ENCODE measurements around the gene SESN3.
"Not testable (repeated sequence)": the region's sequence is repeated elsewhere in the genome, so short reads cannot be mapped to it uniquely, and the experiment has no call there.

The SESN3 gene

DNA sequence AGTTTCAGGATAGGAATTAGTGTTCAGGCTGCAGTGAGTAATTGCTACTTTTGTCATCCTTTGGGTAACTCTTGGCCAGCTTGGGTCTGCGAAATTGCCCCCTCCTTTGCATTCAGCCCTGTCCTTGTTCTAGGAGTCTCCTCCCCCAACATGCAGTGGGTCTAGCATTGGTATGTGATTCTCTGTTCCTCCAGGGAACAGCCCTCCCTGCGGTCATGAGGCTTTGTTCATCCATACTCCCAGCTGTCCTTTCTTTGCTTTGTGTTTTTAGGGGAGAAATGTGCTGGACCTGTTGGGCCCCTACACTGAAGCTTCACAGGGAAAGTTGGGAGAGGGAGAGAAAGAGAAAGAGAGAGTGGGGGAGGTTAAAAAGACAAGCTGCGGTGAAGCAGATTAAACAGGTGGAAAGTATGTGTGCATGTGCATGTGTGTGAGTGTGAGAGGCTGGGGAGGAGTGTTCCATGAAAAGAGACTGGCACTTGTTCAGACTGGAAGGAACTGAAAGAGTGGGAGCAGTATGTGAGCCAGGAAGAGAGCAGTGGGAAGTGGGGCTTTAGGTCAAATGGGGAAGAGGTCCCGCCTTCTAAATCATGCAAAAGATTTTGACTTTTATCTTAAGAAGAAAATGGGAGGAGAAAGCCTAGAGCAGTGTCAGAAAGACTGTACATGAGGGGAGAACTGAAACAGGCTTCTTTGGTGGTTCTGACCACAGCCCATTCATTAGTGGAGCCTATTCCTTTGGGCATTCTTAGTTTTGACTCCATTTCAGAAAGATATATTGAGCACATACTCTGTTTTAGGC lies 17.9 kb upstream of the SESN3 start:
- DNase-seq: no peak

- DNase-seq: no peak
Observed at GRCh38 chr11:95247883-95248282, 16.9 kb upstream of the SESN3 start.

GRCh38 chr11:95247127-95247684 lies 16.2 kb upstream of the SESN3 start:
- DNase-seq: no peak

DNA sequence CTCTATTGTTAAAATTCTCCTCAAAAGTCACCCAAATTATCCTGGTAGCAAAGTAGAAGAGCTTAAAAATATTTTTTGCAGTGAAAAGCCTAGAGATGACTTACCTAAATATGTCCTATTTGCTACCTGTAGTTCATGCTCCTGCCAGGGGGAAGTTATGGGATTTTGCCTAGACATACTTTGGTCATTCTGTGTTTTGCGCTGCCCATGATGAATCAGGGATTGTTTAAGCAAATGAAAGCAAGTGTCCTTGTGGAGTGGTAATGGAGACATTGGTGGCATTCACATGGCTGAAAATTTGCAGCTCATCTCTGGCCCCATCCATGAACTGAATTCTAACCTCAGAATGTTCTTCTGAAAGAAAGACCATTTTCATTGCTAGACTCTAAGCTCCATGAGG lies 14.6 kb upstream of the SESN3 start:
- no peak for DNase-seq

GRCh38 chr11:95245038-95245437 lies 14.0 kb upstream of the SESN3 start:
- no peak for DNase-seq

- DNase-seq: no peak
Observed at GRCh38 chr11:95243673-95244072, 12.7 kb upstream of the SESN3 start.

GRCh38 chr11:95242845-95243605 lies 12.0 kb upstream of the SESN3 start:
- DNase-seq: no peak

GRCh38 chr11:95242091-95242844 lies 11.3 kb upstream of the SESN3 start:
- DNase-seq: no peak

DNA sequence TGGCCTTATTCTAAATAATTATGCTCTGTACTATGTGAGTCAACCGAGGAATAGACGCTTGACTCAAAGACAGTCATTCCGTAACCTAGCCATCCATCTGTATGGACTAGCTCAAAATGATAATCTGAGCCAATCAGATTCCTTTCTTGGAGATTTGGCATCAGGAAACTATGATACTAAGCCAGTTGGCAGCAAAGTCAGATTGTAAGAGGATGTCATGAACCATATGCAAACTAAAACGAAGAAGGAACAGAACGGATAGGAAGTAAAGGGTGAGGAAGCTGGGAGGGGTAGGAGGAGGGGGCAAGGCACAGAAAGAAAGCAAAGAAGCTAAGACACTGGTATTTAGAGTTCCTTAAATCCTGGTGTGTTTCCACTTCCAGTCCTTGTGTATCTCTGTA lies 10.7 kb upstream of the SESN3 start:
- peak; percentile 12 for DNase-seq

DNA sequence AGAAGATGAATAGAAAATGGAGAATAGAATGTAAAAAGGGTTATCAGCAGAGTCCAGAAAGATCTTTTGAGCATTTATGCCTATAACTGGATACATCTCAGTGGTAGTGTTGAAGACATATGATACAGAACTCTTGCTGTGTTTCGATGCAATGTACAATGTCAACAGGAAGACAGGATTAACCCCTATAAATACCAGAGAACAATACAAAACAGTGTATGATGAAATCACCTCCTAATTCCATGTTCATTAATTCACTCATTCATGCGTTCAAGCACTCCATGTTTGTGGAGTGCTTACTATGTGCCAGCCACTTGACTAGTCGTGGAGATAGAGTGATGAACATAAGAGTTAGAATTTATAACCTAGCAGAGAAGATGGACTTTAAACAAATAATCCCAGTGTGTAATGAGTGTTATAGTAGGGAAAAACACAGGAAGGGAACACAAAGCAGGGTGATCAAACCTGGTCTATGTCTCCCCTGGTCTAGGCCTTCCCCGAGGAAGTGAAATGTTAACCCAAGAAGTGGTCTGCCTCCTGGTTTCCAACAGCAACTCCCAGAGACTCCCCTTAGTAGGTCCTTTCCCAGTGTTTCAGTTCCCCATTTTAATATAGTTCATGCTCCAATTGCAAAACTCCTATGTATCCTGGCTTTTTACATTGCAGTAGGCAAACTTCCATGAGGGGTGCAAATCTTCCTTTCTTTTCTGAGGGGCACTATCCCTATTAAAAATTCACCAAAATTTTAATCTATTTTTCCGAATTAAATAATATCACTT lies 9.1 kb upstream of the SESN3 start:
- DNase-seq: no peak

GRCh38 chr11:95232666-95233065 lies 1.7 kb upstream of the SESN3 start:
- no peak for DNase-seq

DNA sequence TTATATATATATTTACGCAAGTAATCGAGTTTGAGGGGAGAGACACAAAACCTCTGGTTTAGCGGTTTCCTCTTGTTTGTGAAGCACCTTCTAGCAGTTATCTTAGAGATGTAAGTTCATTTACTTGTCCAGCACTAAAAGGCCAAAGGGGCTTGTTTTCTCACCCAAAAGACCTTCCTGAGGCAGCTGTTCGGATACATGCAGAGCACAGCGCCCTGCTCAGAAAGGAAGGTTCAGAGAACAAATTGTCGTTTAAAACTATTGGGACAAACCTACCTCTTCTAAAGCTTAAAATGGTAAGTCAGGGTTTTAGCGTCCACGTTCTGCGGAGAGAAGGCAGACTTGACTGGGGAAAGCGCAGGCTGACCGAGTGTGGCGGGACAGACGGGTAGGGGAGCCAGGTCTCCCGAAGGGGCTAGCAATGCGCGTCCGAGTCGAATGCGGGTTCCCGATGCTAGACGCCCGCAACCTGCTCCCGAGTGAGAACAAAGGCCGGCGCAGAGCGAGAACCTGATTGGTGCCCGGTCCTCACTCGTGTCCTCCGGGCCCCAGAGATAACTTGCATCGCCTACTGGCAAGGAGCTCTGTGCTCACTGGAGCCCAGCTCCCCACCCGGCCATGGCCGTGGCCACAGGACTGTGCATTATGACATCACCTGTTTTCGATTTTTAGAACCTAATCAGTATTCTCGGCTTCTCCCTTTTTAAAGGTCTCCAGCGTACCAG lies 1.0 kb upstream of the SESN3 start:
- DNase-seq: peak; percentile 56

DNA sequence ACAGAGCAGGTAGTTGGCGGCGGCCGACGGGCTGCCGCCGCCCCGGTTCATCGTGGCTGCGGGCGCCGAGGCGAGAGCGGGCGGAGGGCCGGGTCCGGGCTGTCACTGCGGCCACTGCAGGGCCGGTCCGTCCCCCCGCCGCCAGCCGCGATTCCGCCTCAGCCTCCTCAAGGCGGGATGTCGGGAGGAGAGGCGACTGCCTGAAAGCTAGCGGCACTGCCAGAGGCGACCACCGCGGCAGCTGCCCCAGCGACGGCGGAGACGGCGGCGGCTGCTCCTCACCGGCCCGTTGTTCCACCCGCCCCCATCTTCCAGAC lies 234 bp downstream of the SESN3 start:
- DNase-seq: no peak

DNA sequence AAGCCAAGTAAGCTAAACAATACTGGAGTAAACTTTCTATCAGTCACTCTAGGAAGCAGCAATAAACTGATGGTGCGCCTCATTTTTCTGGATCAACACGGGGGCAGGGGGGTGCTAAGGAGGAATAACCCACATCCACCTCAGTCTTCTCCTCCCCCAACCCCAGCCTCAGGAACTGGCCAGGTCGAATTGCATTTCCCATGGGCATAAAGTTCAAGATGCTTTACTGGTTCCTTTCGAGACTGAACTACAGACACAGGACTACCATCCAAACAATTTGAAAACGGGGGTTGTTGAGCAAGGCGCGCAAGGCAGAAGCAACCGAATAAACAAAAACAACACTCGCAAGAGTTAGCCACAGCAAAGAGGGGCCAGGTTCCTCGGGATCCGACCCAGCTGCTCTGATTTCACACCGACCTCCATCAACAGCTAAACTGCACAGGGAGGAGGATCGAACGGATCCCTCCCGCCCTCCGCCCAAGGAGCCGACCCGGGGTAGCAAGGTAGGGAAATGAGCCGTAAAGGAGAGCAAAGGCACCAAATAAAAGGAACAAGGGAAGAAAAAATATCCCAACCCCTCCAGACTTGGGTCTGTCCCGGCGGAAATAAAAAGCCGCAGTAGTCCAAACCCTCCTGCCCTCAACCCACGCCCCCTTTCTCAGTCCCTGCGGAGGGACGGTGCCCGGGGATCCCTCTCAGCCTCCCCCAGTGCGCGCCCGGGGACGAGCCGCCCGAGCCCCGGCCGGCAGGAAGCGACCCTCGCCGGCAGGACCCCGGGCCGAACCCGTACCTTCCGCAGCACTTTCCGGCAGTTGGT lies 801 bp downstream of the SESN3 start:
- peak; percentile 16 for DNase-seq

GRCh38 chr11:95229199-95229992 lies 1.6 kb downstream of the SESN3 start:
- DNase-seq: peak; percentile 43

GRCh38 chr11:95228081-95228749 lies 2.8 kb downstream of the SESN3 start:
- no peak for DNase-seq

- not testable (repeated sequence) for DNase-seq
Observed at GRCh38 chr11:95227060-95227459, 3.9 kb downstream of the SESN3 start.

DNA sequence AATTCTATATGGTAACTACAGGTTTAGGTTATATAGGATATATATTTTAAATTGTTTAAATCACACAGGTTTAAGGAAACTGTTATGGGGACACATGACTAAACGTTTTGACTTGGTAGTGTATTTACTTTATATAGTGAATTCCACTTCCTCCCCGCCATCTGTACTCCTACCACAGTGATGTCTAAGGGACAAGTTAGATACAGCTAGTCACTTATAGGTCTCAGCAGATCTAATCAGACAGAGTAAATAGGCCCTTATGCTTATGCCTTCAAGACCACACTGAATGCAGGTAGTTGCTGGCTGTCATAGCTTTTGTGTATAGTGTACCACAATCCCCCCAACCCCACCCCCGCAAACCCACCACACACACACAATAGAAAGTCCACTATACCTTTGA lies 8.2 kb downstream of the SESN3 start:
- DNase-seq: no peak

- no peak for DNase-seq
Observed at GRCh38 chr11:95219599-95219998, 11.4 kb downstream of the SESN3 start.

GRCh38 chr11:95218149-95218548 lies 12.9 kb downstream of the SESN3 start:
- no peak for DNase-seq

Measured in activated CD4-positive, alpha-beta T cell treated with anti-CD3 and anti-CD28 coated beads, Interleukin-2, amount 50 U/mL, for 16 hours (primary cell).